Renal cortex interstitium (tissue), 11 donors: ENCODE measurements around the gene CYB5R3. TPM values are rescaled to one million over a fixed set of nuclear protein-coding genes. Genes with fewer than 3 reads are reported as not detected.
"Not testable (repeated sequence)": the region's sequence is repeated elsewhere in the genome, so short reads cannot be mapped to it uniquely, and the experiment has no call there.

ENCODE experiments used
- DNase-seq, 11 donors: peaks; one replicate each; pipeline ENCODE4 v3.0.0-alpha.2; 2013; ENCODE audit warnings: low read depth in 9 of 11, low spot score in 4 of 11; ENCODE audit errors: extremely low read depth in 1 of 11
- polyA plus RNA-seq, 3 donors: library from polyadenylated mRNA; unstranded; fragments of 120-200 nt; gene quantifications; one replicate each; pipeline ENCODE4 v1.2.1, GENCODE V29; 2013; ENCODE audit not compliant: insufficient read length in 3 of 3

CYB5R3 gene
- polyA plus RNA-seq, 3 donors: 138 to 162 (median 144) TPM

GRCh38 chr22:42617155-42617983 is 31.8 kb downstream of the CYB5R3 start:
- DNase-seq: no peak

- DNase-seq: not testable (repeated sequence)
Observed at GRCh38 chr22:42615860-42616175, 33.4 kb downstream of the CYB5R3 start.

GRCh38 chr22:42615092-42615859 is 33.9 kb downstream of the CYB5R3 start:
- peak in 10 of 11 donors; percentile 86 to 96 (median 92) for DNase-seq

- DNase-seq: peak; percentile 96 to 99 (median 98)
Observed at GRCh38 chr22:42614312-42615091, 34.7 kb downstream of the CYB5R3 start, which contains the start of gene POLDIP3. Gene POLDIP3 (minus strand): TSS chr22:42614883. CDS start chr22:42614857, 26 bp downstream.

GRCh38 chr22:42613872-42614301 is 35.3 kb downstream of the CYB5R3 start:
- DNase-seq: no peak

GRCh38 chr22:42612336-42612735 is 36.9 kb downstream of the CYB5R3 start:
- DNase-seq: no peak

GRCh38 chr22:42611051-42611450 is 38.1 kb downstream of the CYB5R3 start:
- no peak for DNase-seq

GRCh38 chr22:42610186-42610585 is 39.0 kb downstream of the CYB5R3 start:
- DNase-seq: peak in 1 of 11 donors; percentile 17

- no peak for DNase-seq
Observed at GRCh38 chr22:42608823-42609361, 40.3 kb downstream of the CYB5R3 start.

GRCh38 chr22:42608136-42608822 is 40.9 kb downstream of the CYB5R3 start:
- DNase-seq: no peak

GRCh38 chr22:42607641-42608040 is 41.6 kb downstream of the CYB5R3 start:
- not testable (repeated sequence) for DNase-seq

GRCh38 chr22:42604403-42604802 is 44.8 kb downstream of the CYB5R3 start:
- DNase-seq: no peak

GRCh38 chr22:42603427-42603826 is 45.8 kb downstream of the CYB5R3 start:
- no peak for DNase-seq

GRCh38 chr22:42602470-42602869 is 46.7 kb downstream of the CYB5R3 start:
- DNase-seq: no peak

- no peak for DNase-seq
Observed at GRCh38 chr22:42601879-42602465, 47.2 kb downstream of the CYB5R3 start.

- DNase-seq: no peak
Observed at GRCh38 chr22:42596863-42597530, 52.2 kb downstream of the CYB5R3 start.

GRCh38 chr22:42596336-42596735 is 52.9 kb downstream of the CYB5R3 start:
- no peak for DNase-seq

GRCh38 chr22:42595434-42595833 is 53.8 kb downstream of the CYB5R3 start:
- DNase-seq: no peak
